MCF 10A (cell line): Measurements from ENCODE around the gene TMEM163. TPM values are rescaled to one million over a fixed set of nuclear protein-coding genes. Genes with fewer than 3 reads are reported as not detected.

Experiments
- BruUV-seq: library from RNA; stranded (reverse); fragments of 400-500 nt; replicated peaks from 2 replicates; lab custom pipeline; 2021; lab: Mats Ljungman, UMichigan
- CTCF ChIA-PET: fragments of 300-600 bp; sonication (Branson Sonifier 250); formaldehyde crosslinking; extraction: SDS; loops from one replicate; lab custom pipeline; 2021; ENCODE audit warnings: antibody characterized with exemption, inconsistent platforms; lab: Yijun Ruan, JAX
- POLR2A ChIA-PET: fragments of 300-600, 350-650 bp; sonication (Branson Sonifier 250); formaldehyde crosslinking; extraction: SDS; loops from one replicate; lab custom pipeline; 2020; ENCODE audit warnings: antibody characterized with exemption, inconsistent platforms; lab: Yijun Ruan, JAX
- DNase-seq: peaks from one replicate; pipeline ENCODE4 v3.0.0-alpha.2; 2018; ENCODE audit not compliant: unreplicated experiment
- H3K27ac Mint-ChIP-seq: one replicate; pipeline ENCODE4 v1.8.0; 2022; ENCODE audit warnings: mild to moderate bottlenecking, low read depth, mixed read lengths; ENCODE audit not compliant: unreplicated experiment
- H3K27me3 Mint-ChIP-seq: one replicate; pipeline ENCODE4 v1.8.0; 2022; ENCODE audit warnings: mixed read lengths; ENCODE audit not compliant: insufficient read depth, unreplicated experiment
- H3K36me3 Mint-ChIP-seq: one replicate; pipeline ENCODE4 v1.8.0; 2022; ENCODE audit warnings: mild to moderate bottlenecking, moderate library complexity, mixed read lengths; ENCODE audit not compliant: insufficient read depth, unreplicated experiment
- H3K4me1 Mint-ChIP-seq: one replicate; pipeline ENCODE4 v1.8.0; 2022; ENCODE audit warnings: mixed read lengths; ENCODE audit not compliant: insufficient read depth, unreplicated experiment
- H3K4me3 Mint-ChIP-seq: one replicate; pipeline ENCODE4 v1.8.0; 2022; ENCODE audit warnings: mild to moderate bottlenecking, moderate library complexity, mixed read lengths; ENCODE audit not compliant: unreplicated experiment
- H3K9me3 Mint-ChIP-seq: one replicate; pipeline ENCODE4 v1.8.0; 2022; ENCODE audit warnings: mixed read lengths; ENCODE audit not compliant: unreplicated experiment
- intact Hi-C: fragments of 100-400 bp; cut with micrococcal nuclease; formaldehyde crosslinking; loops from 2 replicates; pipeline ENCODE4 v1.14.1; 2022
- total RNA-seq: library from RNA; stranded (reverse); gene quantifications from 2 replicates; pipeline ENCODE4 v1.2.3, GENCODE V29; 2022
- TF ChIP-seq, protein P1 (sequence below): fragments of 200-600 bp; IDR thresholded peaks from one replicate; pipeline ENCODE4 v1.8.0; 2022; ENCODE audit warnings: antibody characterized with exemption, mild to moderate bottlenecking; ENCODE audit not compliant: unreplicated experiment

TMEM163 gene
- total RNA-seq, 1 experiment from 2014 or later, result not detected

DNA sequence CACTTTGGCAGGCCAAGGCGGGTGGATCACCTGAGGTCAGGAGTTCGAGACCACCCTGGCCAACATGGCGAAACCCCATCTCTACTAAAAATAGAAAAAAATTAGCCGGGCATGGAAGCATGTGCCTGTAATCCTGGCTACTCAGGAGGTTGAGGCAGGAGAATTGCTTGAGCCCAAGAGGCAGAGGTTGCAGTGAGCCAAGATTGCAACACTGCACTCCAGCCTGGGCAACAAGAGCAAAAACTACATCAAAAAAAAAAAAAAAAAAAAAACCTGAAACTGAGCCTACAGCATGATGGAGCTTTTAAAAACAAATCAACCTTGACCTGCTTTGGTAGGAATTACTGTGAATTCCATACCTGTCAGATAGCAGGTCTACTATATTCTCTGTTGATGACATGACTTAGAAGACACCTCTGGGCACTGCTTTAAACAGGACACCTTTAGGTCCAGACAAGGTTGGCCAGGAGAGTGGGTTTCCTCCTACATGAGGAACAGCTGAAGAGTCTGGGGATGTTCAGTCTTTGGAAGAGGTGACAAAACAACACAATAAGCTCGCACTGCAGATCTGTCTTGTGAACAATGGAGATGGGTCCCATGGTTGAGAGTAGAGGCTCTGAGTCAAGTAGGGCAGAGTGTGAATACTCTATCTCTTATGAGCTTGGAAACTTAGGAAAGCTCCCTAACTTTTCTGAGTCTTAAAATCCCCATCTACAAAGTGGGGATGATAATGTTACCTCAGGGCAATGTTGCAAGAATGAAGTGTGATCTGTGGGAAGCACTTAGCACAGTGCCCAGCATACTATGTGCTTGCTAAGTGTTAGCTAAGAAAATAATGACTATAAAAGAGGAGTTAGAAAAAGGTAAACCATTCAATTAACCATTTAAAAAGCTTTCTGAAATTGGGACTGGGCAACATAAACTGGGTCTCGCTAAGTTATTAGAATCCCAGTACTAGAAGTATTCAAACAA, 25.2 kb downstream of the TMEM163 start:
- H3K4me1 Mint-ChIP-seq, result no peaks in the 10 kb centered on the region
- no peaks in the 10 kb centered on the region for H3K36me3 Mint-ChIP-seq
- H3K27me3 Mint-ChIP-seq, result peaks cover 10% of the 10 kb centered on the region
- ChIA-PET POLR2A (no interaction called here), CTCF (interaction anchor here (0.8 to 1.0 kb wide), 2 partner anchors 11 to 205 kb away, joined by 3 read pairs; no protein-coding TSS in a partner anchor)
- no peak overlapping the region for H3K4me3 Mint-ChIP-seq
- no peak for DNase-seq
- no peaks in the 10 kb centered on the region for H3K9me3 Mint-ChIP-seq
- TF ChIP-seq, protein P1, sequence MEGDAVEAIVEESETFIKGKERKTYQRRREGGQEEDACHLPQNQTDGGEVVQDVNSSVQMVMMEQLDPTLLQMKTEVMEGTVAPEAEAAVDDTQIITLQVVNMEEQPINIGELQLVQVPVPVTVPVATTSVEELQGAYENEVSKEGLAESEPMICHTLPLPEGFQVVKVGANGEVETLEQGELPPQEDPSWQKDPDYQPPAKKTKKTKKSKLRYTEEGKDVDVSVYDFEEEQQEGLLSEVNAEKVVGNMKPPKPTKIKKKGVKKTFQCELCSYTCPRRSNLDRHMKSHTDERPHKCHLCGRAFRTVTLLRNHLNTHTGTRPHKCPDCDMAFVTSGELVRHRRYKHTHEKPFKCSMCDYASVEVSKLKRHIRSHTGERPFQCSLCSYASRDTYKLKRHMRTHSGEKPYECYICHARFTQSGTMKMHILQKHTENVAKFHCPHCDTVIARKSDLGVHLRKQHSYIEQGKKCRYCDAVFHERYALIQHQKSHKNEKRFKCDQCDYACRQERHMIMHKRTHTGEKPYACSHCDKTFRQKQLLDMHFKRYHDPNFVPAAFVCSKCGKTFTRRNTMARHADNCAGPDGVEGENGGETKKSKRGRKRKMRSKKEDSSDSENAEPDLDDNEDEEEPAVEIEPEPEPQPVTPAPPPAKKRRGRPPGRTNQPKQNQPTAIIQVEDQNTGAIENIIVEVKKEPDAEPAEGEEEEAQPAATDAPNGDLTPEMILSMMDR, result no peak
- H3K27ac Mint-ChIP-seq, result no peak overlapping the region
- intact Hi-C loops, result no loop called here
- no TSS peak for BruUV-seq

DNA sequence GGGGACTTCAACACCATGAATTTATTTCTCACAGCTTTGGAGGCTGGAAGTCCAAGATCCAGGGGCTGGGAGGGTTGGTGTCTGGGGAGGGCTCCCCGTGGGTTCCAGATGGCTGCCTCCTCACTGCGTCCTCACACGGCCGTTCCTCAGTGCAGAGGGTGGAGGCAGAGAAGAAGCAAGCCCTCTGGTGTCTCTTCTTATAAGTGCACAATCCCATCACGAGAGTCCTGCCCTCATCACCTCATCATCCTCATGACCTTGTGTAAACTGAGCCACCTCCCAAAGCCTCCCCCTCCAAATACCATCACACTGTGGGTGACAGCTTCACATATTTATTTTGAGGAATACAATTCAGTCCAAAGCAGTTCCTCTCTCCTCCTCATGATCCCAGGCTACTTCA, 26.3 kb downstream of the TMEM163 start:
- Mint-ChIP-seq H3K4me1 (no peaks in the 10 kb centered on the region), H3K27ac (no peak overlapping the region), H3K27me3 (no peaks in the 10 kb centered on the region), H3K36me3 (no peaks in the 10 kb centered on the region), H3K4me3 (no peak overlapping the region), H3K9me3 (no peaks in the 10 kb centered on the region)
- CTCF ChIA-PET, result no interaction called here
- intact Hi-C loops, result no loop called here
- BruUV-seq, result no TSS peak
- POLR2A ChIA-PET, result no interaction called here
- DNase-seq, result no peak
- TF ChIP-seq, protein P1, result no peak

DNA sequence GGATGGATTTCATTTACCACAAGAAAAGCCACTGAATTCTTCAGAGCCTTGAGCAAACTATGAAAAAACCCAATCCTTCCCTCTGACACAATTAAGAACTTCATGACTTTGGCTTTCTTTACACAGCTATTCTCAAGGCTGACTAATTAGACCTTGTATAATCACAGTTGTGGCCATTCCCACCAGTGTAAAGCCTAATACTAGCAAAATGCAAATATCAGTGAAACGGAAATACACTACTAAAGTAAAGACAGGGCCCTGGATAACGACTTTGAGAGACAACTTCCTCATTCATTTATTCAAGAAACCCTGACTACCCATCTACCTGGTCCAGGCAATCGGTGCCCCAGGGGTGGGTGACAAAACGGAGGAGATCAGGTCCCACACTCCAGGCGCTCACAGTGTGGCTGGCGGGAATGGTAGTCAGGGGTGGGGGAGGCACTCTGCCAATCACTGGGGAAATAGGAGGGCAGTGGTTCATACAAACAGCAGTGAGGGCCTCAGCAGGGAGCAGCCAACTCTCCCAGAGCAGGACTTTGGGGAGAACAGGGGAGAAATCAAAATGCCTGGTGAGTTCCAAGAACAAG, 28.1 kb downstream of the TMEM163 start:
- intact Hi-C loops, result no loop called here
- Mint-ChIP-seq H3K9me3 (no peaks in the 10 kb centered on the region), H3K36me3 (no peaks in the 10 kb centered on the region), H3K4me3 (no peak overlapping the region), H3K27me3 (no peaks in the 10 kb centered on the region), H3K4me1 (no peaks in the 10 kb centered on the region), H3K27ac (no peak overlapping the region)
- ChIA-PET CTCF (no interaction called here), POLR2A (no interaction called here)
- BruUV-seq, result no TSS peak
- TF ChIP-seq, protein P1, result no peak
- DNase-seq, result no peak

DNA sequence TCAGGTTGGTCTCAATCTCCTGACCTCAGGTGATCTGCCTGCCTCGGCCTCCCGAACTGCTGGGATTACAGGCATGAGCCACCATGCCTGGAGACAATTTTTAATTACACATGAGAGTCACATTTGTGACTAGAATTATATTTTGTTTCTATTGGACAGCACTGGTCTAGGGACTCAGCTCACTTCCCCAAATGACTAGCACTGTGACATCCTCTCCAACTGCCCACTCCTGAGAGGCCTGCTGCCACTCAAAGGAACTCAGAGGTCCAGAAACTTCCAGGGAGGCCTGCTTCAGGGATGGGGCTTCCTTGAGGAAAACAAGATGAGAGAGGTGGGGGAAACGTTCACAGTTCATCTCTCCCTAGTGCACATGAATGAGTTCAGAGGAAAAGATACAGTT, 29.5 kb downstream of the TMEM163 start:
- CTCF ChIA-PET, result interaction anchor here (0.8 kb wide), 1 partner anchor 11 kb away, joined by 4 read pairs; no protein-coding TSS in a partner anchor
- POLR2A ChIA-PET, result no interaction called here
- TF ChIP-seq, protein P1, result no peak
- Mint-ChIP-seq H3K4me3 (no peak overlapping the region), H3K27me3 (no peaks in the 10 kb centered on the region), H3K27ac (no peak overlapping the region), H3K4me1 (no peaks in the 10 kb centered on the region), H3K9me3 (no peaks in the 10 kb centered on the region), H3K36me3 (no peaks in the 10 kb centered on the region)
- no peak for DNase-seq
- no TSS peak for BruUV-seq
- intact Hi-C loops, result no loop called here
